ENCODE measurements around the gene OR5K1. TPM values are rescaled to one million over a fixed set of nuclear protein-coding genes. Genes with fewer than 3 reads are reported as not detected.

The OR5K1 gene
- total RNA-seq, 4 donors from 2014 or later = not detected

DNA sequence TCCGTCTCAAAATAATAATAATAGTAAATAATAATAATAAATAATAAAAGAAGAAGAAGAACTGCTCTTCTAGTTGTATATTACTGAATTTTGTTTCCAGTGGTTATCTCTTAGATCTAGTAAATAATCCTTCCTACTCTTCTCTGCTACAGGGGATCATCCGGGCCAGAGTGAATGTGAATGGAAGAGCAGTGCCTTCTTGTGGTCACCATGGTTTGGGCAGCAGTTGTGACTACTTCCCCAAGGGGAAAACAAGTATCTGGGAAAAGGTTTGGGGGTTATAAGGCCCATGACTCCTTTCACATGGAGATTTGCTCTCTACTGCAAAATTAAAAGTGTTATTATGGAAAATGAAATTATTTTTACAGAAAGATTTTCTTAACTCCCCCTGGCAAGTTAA lies 5.5 kb upstream of the OR5K1 start:
- Histone ChIP-seq H3K4me3 (no peak overlapping the region), H3K36me3 (no peaks in the 10 kb centered on the region), H3K9me3 (peaks cover 0 to 28% (median 4%) of the 10 kb centered on the region in 4 donors), H3K4me1 (no peaks in the 10 kb centered on the region), H3K27ac (replicated peaks in 1 of 4) (no peak overlapping the region), H3K27me3 (no peaks in the 10 kb centered on the region)
- 90% methylated on average over 2 of the region's 2 CpGs for WGBS
- no peak for DNase-seq (ENCODE audit: extremely low spot score)
- intact Hi-C loops (cut with DNase I) = no loop called here
- TF ChIP-seq POLR2A (IDR thresholded peaks at IDR 0.05; ENCODE audit: low read depth) (no peak), EP300 (IDR thresholded peaks at IDR 0.05) (no peak), POLR2AphosphoS5 (IDR thresholded peaks at IDR 0.05) (no peak)
- TF ChIP-seq, protein P1, sequence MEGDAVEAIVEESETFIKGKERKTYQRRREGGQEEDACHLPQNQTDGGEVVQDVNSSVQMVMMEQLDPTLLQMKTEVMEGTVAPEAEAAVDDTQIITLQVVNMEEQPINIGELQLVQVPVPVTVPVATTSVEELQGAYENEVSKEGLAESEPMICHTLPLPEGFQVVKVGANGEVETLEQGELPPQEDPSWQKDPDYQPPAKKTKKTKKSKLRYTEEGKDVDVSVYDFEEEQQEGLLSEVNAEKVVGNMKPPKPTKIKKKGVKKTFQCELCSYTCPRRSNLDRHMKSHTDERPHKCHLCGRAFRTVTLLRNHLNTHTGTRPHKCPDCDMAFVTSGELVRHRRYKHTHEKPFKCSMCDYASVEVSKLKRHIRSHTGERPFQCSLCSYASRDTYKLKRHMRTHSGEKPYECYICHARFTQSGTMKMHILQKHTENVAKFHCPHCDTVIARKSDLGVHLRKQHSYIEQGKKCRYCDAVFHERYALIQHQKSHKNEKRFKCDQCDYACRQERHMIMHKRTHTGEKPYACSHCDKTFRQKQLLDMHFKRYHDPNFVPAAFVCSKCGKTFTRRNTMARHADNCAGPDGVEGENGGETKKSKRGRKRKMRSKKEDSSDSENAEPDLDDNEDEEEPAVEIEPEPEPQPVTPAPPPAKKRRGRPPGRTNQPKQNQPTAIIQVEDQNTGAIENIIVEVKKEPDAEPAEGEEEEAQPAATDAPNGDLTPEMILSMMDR (IDR thresholded peaks at IDR 0.05) = no peak

DNA sequence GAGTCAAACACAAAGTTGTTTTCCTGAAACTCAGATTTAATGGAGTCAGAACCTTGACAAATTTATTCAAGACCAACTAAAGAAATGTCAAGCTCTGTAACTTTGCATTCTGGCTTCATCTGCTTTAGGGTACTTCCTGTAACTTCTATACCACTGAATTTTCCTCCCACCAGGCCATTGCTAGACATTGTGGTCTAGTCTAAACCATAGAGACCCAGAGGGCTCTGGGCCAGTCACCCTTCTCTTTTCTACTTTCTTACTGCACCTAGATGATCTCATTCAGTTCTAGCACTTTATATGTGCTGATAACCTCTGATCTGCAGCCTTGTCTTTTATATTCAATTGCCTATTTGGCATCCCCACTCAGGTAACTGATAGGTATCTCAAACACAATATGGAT lies 2.8 kb upstream of the OR5K1 start:
- Histone ChIP-seq H3K4me1 (no peaks in the 10 kb centered on the region), H3K4me3 (no peak overlapping the region), H3K27ac (replicated peaks in 1 of 4) (no peak overlapping the region), H3K36me3 (no peaks in the 10 kb centered on the region), H3K27me3 (no peaks in the 10 kb centered on the region), H3K9me3 (peaks cover 0 to 30% (median 6%) of the 10 kb centered on the region in 4 donors)
- intact Hi-C loops (cut with DNase I) = no loop called here
- no peak for DNase-seq (ENCODE audit: extremely low spot score)
- TF ChIP-seq POLR2AphosphoS5 (IDR thresholded peaks at IDR 0.05) (no peak), EP300 (IDR thresholded peaks at IDR 0.05) (no peak), POLR2A (IDR thresholded peaks at IDR 0.05; ENCODE audit: low read depth) (no peak)
- TF ChIP-seq, protein P1 (IDR thresholded peaks at IDR 0.05) = no peak

DNA sequence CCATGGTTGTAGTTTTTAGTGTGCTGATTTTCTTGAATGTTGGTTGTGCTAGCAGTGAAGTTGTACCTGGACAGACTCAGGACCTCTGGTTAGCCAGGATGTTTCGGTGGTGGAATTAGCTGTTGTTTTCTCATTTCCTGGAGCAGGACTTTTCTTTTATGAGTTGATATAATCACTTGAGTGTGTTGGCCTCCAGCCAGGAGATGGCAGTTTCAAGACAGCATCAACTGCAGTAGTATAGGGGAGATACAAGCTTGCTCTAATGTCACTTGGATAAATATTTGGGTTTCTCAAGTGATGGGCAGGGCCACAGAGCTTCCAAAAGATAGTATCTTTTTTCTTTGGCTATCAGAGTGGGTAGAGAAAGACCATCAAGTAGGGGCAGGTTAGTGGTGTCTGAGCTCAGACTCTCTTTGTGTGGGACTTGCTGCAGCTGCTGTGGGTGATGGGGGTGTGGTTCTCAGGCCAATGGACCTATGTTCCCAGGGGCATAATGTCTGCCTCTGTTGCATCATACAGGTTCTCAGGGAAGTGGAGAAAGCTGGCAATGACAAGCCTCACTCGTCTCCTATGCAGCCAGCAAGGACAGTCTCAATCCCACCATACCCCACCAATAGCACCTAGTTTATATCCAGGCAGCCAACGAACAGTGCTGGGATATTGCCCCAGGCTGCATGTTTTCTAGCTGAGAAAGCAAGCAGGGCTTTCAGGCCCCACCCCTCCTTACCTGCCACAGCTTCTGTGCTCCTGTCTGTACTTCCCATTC lies 19.9 kb downstream of the OR5K1 start:
- Histone ChIP-seq H3K36me3 (no peaks in the 10 kb centered on the region), H3K27me3 (no peaks in the 10 kb centered on the region), H3K27ac (replicated peaks in 1 of 4) (no peak overlapping the region), H3K9me3 (peaks cover 0 to 55% (median 47%) of the 10 kb centered on the region in 4 donors), H3K4me1 (no peaks in the 10 kb centered on the region), H3K4me3 (no peak overlapping the region)
- no peak for DNase-seq (ENCODE audit: extremely low spot score)
- intact Hi-C loops (cut with DNase I) = no loop called here
- TF ChIP-seq, protein P1 (IDR thresholded peaks at IDR 0.05) = no peak
- TF ChIP-seq EP300 (IDR thresholded peaks at IDR 0.05) (no peak), POLR2AphosphoS5 (IDR thresholded peaks at IDR 0.05) (no peak), POLR2A (IDR thresholded peaks at IDR 0.05; ENCODE audit: low read depth) (no peak)
- WGBS = 69% methylated on average over 3 of the region's 3 CpGs

DNA sequence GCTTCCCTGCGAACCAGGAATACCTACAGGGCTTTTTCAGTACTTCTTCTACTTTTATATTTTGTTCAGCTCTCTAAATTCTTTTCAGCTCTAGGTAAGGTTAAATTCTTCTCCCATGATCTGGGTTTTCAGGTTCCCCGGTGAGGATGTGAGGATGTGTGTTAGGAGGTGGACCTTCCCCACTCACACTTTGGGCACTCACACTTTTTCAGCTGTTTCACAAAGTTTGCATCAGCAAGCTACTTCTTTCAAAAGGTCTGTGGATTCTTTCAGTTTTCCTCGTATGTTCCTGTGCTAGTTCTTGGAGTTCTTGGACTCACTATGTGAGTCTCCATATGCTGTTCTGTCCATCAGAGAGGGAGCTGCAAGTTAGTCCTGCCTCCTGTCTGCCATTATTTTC lies 20.6 kb downstream of the OR5K1 start:
- no peak overlapping the region for H3K4me3 ChIP-seq
- 92% methylated on average over 3 of the region's 3 CpGs for WGBS
- intact Hi-C loops (cut with DNase I) = no loop called here
- no peaks in the 10 kb centered on the region for H3K36me3 ChIP-seq
- H3K27ac ChIP-seq (replicated peaks in 1 of 4) = no peak overlapping the region
- no peak for TF ChIP-seq POLR2A (IDR thresholded peaks at IDR 0.05; ENCODE audit: low read depth)
- TF ChIP-seq, protein P1 (IDR thresholded peaks at IDR 0.05) = no peak
- no peak for TF ChIP-seq EP300 (IDR thresholded peaks at IDR 0.05)
- TF ChIP-seq POLR2AphosphoS5 (IDR thresholded peaks at IDR 0.05) = no peak
- DNase-seq (ENCODE audit: extremely low spot score) = no peak
- no peaks in the 10 kb centered on the region for H3K27me3 ChIP-seq
- no peaks in the 10 kb centered on the region for H3K4me1 ChIP-seq
- H3K9me3 ChIP-seq = peaks cover 0 to 50% (median 43%) of the 10 kb centered on the region in 4 donors

DNA sequence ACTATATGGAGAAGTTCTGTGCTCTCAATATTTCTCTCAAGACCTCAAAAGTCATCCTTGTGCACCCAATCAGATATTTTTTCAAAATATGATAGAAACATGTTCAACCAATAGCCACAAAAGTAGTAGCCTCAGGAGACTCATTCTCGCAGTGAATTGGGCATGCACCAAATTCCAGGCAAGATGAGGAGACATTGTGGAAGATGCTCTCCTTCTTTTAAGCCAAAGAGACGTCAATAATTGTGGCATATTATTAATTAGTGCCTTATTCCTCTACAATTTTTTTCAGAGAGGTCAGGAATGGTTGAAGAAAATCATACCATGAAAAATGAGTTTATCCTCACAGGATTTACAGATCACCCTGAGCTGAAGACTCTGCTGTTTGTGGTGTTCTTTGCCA lies 34.4 kb downstream of the OR5K1 start, which contains the start of gene OR5K2:
Gene OR5K2 (plus strand): TSS at position 301 of the 400 bp plus-strand sequence. CDS start 0 bp downstream, at position 301.
- intact Hi-C loops (cut with DNase I) = no loop called here
- WGBS = 83% methylated on average over 2 of the region's 2 CpGs

More for the DNA sequence above, 34.4 kb downstream of the OR5K1 start, which contains the start of gene OR5K2:
- no peak within 1 kb of the TSS for H3K27ac ChIP-seq (replicated peaks in 1 of 4)
- TF ChIP-seq, protein P1 (IDR thresholded peaks at IDR 0.05) = no peak
- TF ChIP-seq EP300 (IDR thresholded peaks at IDR 0.05) (no peak), POLR2A (IDR thresholded peaks at IDR 0.05; ENCODE audit: low read depth) (no peak), POLR2AphosphoS5 (IDR thresholded peaks at IDR 0.05) (no peak)
- no peak within 1 kb of the TSS for H3K4me3 ChIP-seq
- no peaks in the 10 kb centered on the region for H3K9me3 ChIP-seq
- DNase-seq (ENCODE audit: extremely low spot score) = no peak
- no peaks in the 10 kb centered on the region for H3K4me1 ChIP-seq
- no peaks in the 10 kb centered on the region for H3K36me3 ChIP-seq
- no peaks in the 10 kb centered on the region for H3K27me3 ChIP-seq
